Body of pancreas (tissue), 4 donors: ENCODE data around the gene CBFA2T3.

Experiments
- CTCF ChIP-seq, 7 experiments: fragments of 450-650 bp in 4 of 7; fragments of 200-600 bp in 3 of 7; sonication (generic) in 3 of 7; IDR thresholded peaks; one replicate each; pipeline ENCODE4 v1.5.1; 2016 to 2019; ENCODE audit warnings: antibody characterized with exemption in 7 of 7
- POLR2A ChIP-seq, 3 donors: fragments of 450-650 bp; IDR thresholded peaks; one replicate each; pipeline ENCODE4 v1.6.1; 2016; ENCODE audit warnings: antibody characterized with exemption in 3 of 3, mild to moderate bottlenecking in 2 of 3

GRCh38 chr16:88866151-88866920 is 110.7 kb downstream of the CBFA2T3 start, which contains the start of gene PABPN1L:
- TF ChIP-seq CTCF (IDR thresholded peaks at IDR 0.05) (no peak), POLR2A (IDR thresholded peaks at IDR 0.05) (no peak)
